ENCODE measurements around the gene RBL2. TPM values are rescaled to one million over a fixed set of nuclear protein-coding genes. Genes with fewer than 3 reads are reported as not detected.

The RBL2 gene
- total and polyA plus RNA-seq, 12 donors = 18.7 to 48.5 (median 34.3) TPM

GRCh38 chr16:53429221-53429943 lies 4.9 kb upstream of the RBL2 start:
- no peak for TF ChIP-seq CTCF (IDR thresholded peaks at IDR 0.05)
- intact Hi-C loops (cut with DNase I) = no loop called here
- peaks cover 0 to 8% (median 0%) of the 10 kb centered on the region in 11 donors for H3K9me3 ChIP-seq
- H3K27me3 ChIP-seq = peaks cover 0 to 5% (median 0%) of the 10 kb centered on the region in 7 donors
- peaks cover 0 to 5% (median 0%) of the 10 kb centered on the region in 9 donors for H3K4me1 ChIP-seq
- no peak overlapping the region for H3K4me3 ChIP-seq
- no peak overlapping the region for H3K27ac ChIP-seq
- DNase-seq (no peak), ATAC-seq (no peak)
- WGBS, 2 donors = 76 to 78% methylated on average over 4 of the region's 4 CpGs
- no peaks in the 10 kb centered on the region for H3K36me3 ChIP-seq

DNA sequence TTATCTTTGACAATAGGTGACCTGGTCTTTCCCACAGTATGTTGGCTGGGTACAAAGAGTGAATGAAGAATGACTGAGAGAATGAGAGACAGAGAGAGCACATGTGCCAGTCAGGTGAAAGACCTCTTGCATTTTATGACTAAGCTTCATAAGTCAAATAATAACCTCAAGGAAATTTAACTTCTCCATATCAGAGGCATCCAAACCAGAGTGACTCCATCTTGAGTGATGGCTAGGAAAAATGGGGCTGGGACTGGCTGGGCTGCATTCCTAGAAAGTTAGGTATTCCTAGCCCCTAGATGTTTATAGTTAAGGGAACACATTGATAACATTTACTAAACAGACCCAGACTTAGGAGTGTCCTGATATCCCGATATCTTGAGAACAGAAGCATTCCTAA lies 3.9 kb upstream of the RBL2 start:
- intact Hi-C loops (cut with DNase I) = loop anchor here in 1 of 10 donors (10.0 kb wide), 1 partner anchor 74 kb away; the partner anchor contains the start of gene AKTIP
- ATAC-seq = no peak

GRCh38 chr16:53433509-53433908 lies 762 bp upstream of the RBL2 start:
- H3K4me3 ChIP-seq = peak overlapping the region in 7 of 10 donors; percentile 74 to 100 (median 94)
- H3K4me1 ChIP-seq = peaks cover 0 to 24% (median 15%) of the 10 kb centered on the region in 9 donors
- WGBS, 2 donors = 82 to 84% methylated on average over 7 of the region's 7 CpGs
- TF ChIP-seq CTCF (IDR thresholded peaks at IDR 0.05) = no peak
- peaks cover 0 to 5% (median 0%) of the 10 kb centered on the region in 11 donors for H3K9me3 ChIP-seq
- intact Hi-C loops (cut with DNase I) = loop anchor here in 1 of 10 donors (10.0 kb wide), 1 partner anchor 71 kb away; the partner anchor contains the start of gene AKTIP
- H3K36me3 ChIP-seq = peaks cover 0 to 3% (median 0%) of the 10 kb centered on the region in 9 donors
- H3K27me3 ChIP-seq = no peaks in the 10 kb centered on the region
- ATAC-seq (no peak), DNase-seq (no peak)
- H3K27ac ChIP-seq = peak overlapping the region in 6 of 10 donors; percentile 89 to 97 (median 94)

More for the DNA sequence above, 3.9 kb upstream of the RBL2 start:
- TF ChIP-seq CTCF (IDR thresholded peaks at IDR 0.05) = no peak
- WGBS, 2 donors = 91 to 92% methylated on average over 1 of the region's 1 CpG
- Histone ChIP-seq H3K4me3 (no peak overlapping the region), H3K4me1 (peaks cover 0 to 5% (median 0%) of the 10 kb centered on the region in 9 donors), H3K36me3 (no peaks in the 10 kb centered on the region), H3K27me3 (peaks cover 0 to under 1% (median 0%) of the 10 kb centered on the region in 7 donors), H3K27ac (no peak overlapping the region), H3K9me3 (peaks cover 0 to 5% (median 0%) of the 10 kb centered on the region in 11 donors)
- DNase-seq = no peak

GRCh38 chr16:53433930-53434376 lies 318 bp upstream of the RBL2 start:
- Histone ChIP-seq H3K27ac (peak overlapping the region; percentile 89 to 97 (median 94)), H3K9me3 (peaks cover 0 to 5% (median 0%) of the 10 kb centered on the region in 11 donors), H3K27me3 (no peaks in the 10 kb centered on the region), H3K4me1 (peaks cover 0 to 24% (median 15%) of the 10 kb centered on the region in 9 donors), H3K36me3 (peaks cover 0 to 3% (median 0%) of the 10 kb centered on the region in 9 donors), H3K4me3 (peak overlapping the region; percentile 74 to 100 (median 95))
- 25% methylated on average over 13 of the region's 13 CpGs for WGBS, 2 donors
- DNase-seq = no peak
- intact Hi-C loops (cut with DNase I) = loop anchor here in 5 of 10 donors (2.0 to 10.0 kb wide), 2 partner anchors 69 to 71 kb away; partner anchors contain the start of gene AKTIP (in 5 of the 5)
- no peak for TF ChIP-seq CTCF (IDR thresholded peaks at IDR 0.05)
- ATAC-seq = peak in 5 of 8 donors; percentile 1 to 7 (median 6)

Data from heart right ventricle (tissue), 16 donors.